Smooth muscle cell of the coronary artery (primary cell): ENCODE measurements around the gene ANXA9. TPM values are rescaled to one million over a fixed set of nuclear protein-coding genes. Genes with fewer than 3 reads are reported as not detected.

Source experiments
- total RNA-seq: library from RNA; depleted of rRNA; stranded (reverse); fragments of >200 nt; gene quantifications from 2 replicates; pipeline ENCODE4 v1.2.3, GENCODE V29; 2014; ENCODE audit warnings: low replicate concordance

ANXA9 gene
- 0.08 and 0.23 TPM in 2 replicates for total RNA-seq

GRCh38 chr1:150981805-150982712 lies at the start of gene ANXA9:
Gene ANXA9, plus strand, starts transcription at chr1:150982292. Its CDS starts 814 bp downstream, at chr1:150983106.

GRCh38 chr1:150974580-150975478 lies 7.3 kb upstream of the ANXA9 start, which contains the start of gene CERS2:
Gene CERS2, minus strand, starts transcription at chr1:150974835. Its CDS starts 5,745 bp downstream, at chr1:150969090.

GRCh38 chr1:151006327-151007052 lies 24.4 kb downstream of the ANXA9 start, which contains the start of gene MINDY1:
Gene MINDY1, minus strand, starts transcription at chr1:151006902. Its CDS starts 4,285 bp downstream, at chr1:151002617.

GRCh38 chr1:151008244-151009205 lies 26.4 kb downstream of the ANXA9 start, which contains the start of gene PRUNE1:
Gene PRUNE1, plus strand, starts transcription at chr1:151008449. Its CDS starts 184 bp downstream, at chr1:151008633.

GRCh38 chr1:151036356-151036755 lies 54.3 kb downstream of the ANXA9 start, which contains the start of gene BNIPL:
Gene BNIPL, plus strand, starts transcription at chr1:151036586. Its CDS starts 140 bp downstream, at chr1:151036726.

Other genes with a start within 250 kb of the ANXA9 start
- gene CTSS, start 216.5 kb upstream of the ANXA9 start, total RNA-seq = 5.0 and 7.0 TPM in 2 replicates
- 38.4 and 981 TPM in 2 replicates for gene CTSK, start 174.0 kb upstream of the ANXA9 start, total RNA-seq
- 21.1 and 44.9 TPM in 2 replicates for gene ARNT, start 105.7 kb upstream of the ANXA9 start, total RNA-seq
- not detected in 2 replicates for gene CTXND2, start 95.2 kb upstream of the ANXA9 start, total RNA-seq
- 27.1 and 36.5 TPM in 2 replicates for gene SETDB1, start 55.9 kb upstream of the ANXA9 start, total RNA-seq
- 81.2 and 81.8 TPM in 2 replicates for gene CERS2, start 7.5 kb upstream of the ANXA9 start, total RNA-seq
- 7.1 and 11.0 TPM in 2 replicates for gene MINDY1, start 24.6 kb downstream of the ANXA9 start, total RNA-seq
- 5.1 and 8.3 TPM in 2 replicates for gene PRUNE1, start 26.2 kb downstream of the ANXA9 start, total RNA-seq
- 0.08 and 0.70 TPM in 2 replicates for gene BNIPL, start 54.3 kb downstream of the ANXA9 start, total RNA-seq
- gene C1orf56, start 65.5 kb downstream of the ANXA9 start, total RNA-seq = 0.47 and 0.98 TPM in 2 replicates
- gene CDC42SE1, start 77.3 kb downstream of the ANXA9 start, total RNA-seq = 24.2 and 48.7 TPM in 2 replicates
- gene MLLT11, start 78.1 kb downstream of the ANXA9 start, total RNA-seq = 0.59 and 7.9 TPM in 2 replicates
- 7.6 and 30.4 TPM in 2 replicates for gene GABPB2, start 88.5 kb downstream of the ANXA9 start, total RNA-seq
- 1.1 and 1.4 TPM in 2 replicates for gene SEMA6C, start 164.3 kb downstream of the ANXA9 start, total RNA-seq
- not detected in 2 replicates for gene TNFAIP8L2, start 174.4 kb downstream of the ANXA9 start, total RNA-seq
- gene LYSMD1, start 183.6 kb downstream of the ANXA9 start, total RNA-seq = 5.4 and 8.4 TPM in 2 replicates
- gene SCNM1, start 183.9 kb downstream of the ANXA9 start, total RNA-seq = 15.6 and 28.0 TPM in 2 replicates
- not detected in 2 replicates for gene TMOD4, start 193.7 kb downstream of the ANXA9 start, total RNA-seq
- 27.1 and 43.9 TPM in 2 replicates for gene VPS72, start 207.9 kb downstream of the ANXA9 start, total RNA-seq
- gene PIP5K1A, start 216.3 kb downstream of the ANXA9 start, total RNA-seq = 47.3 and 49.6 TPM in 2 replicates